OCI-LY7 (cell line): ENCODE results near the gene PSAP.

Experiments used
- EZH2phosphoT487 ChIP-seq: fragments of 200-600 bp; sonication (generic); IDR thresholded peaks from 2 replicates; pipeline ENCODE4 v1.6.1; 2018; ENCODE audit warnings: low read depth, borderline replicate concordance, mild to moderate bottlenecking, mixed run types, antibody characterized with exemption, low read length, moderate library complexity, mixed read lengths
- TF ChIP-seq, protein P1 (sequence below): fragments of 200-600 bp; sonication (generic); conservative IDR thresholded peaks from 2 replicates; pipeline ENCODE4 v1.5.1; 2014; ENCODE audit warnings: mild to moderate bottlenecking, antibody characterized with exemption, low read length, moderate library complexity, mixed read lengths

DNA sequence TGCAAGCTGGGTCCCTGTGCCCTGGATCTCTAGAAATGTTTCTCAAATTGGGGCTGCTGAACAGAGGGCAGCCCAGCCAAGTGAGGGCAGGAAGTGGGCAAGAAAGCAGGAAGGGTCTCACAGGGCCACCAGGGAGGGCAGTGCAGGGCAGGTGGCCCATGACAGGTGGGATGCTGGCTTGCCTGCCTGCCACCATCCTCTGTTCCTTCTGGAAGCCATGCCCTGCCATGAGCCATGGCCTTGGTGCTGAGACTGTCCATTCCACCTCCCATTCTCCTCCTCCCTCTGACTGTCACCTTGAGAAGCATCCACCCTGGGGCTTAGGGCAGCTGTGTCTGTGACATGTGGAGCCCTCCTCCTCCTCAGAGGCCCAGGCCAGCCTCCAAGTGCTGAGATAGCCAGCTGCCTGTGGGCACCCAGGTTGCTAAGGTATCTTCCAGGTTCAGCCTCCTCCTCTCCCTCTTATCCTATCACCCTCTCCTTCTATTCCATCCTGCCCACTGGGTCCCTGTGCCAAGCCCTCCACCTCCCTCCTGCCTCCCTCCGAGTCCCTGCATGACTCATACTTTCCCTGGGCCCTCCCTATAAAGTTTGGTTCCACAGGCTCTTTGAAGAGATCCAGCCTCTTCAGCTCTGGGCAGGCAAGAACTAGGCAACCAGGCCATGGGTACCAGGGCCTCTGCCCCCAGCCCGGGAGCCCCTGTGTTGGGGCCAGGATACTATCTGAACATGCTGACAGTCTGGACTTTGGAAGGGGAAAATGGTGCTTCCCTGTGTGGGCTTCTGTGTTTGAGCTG lies 79.0 kb downstream of the PSAP start:
- TF ChIP-seq, protein P1, sequence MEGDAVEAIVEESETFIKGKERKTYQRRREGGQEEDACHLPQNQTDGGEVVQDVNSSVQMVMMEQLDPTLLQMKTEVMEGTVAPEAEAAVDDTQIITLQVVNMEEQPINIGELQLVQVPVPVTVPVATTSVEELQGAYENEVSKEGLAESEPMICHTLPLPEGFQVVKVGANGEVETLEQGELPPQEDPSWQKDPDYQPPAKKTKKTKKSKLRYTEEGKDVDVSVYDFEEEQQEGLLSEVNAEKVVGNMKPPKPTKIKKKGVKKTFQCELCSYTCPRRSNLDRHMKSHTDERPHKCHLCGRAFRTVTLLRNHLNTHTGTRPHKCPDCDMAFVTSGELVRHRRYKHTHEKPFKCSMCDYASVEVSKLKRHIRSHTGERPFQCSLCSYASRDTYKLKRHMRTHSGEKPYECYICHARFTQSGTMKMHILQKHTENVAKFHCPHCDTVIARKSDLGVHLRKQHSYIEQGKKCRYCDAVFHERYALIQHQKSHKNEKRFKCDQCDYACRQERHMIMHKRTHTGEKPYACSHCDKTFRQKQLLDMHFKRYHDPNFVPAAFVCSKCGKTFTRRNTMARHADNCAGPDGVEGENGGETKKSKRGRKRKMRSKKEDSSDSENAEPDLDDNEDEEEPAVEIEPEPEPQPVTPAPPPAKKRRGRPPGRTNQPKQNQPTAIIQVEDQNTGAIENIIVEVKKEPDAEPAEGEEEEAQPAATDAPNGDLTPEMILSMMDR = no peak
- no peak for TF ChIP-seq EZH2phosphoT487
